Left hindlimb (tissue), 1 donor: ENCODE measurements around the gene PRPF8.
"Not testable (repeated sequence)": the region's sequence is repeated elsewhere in the genome, so short reads cannot be mapped to it uniquely, and the experiment has no call there.

Source experiments
- DNase-seq: peaks from one replicate; pipeline ENCODE4 v3.0.0-alpha.2; 2018

PRPF8 gene

GRCh38 chr17:1716076-1716911 lies 31.6 kb upstream of the PRPF8 start:
- DNase-seq: peak; percentile 100

DNA sequence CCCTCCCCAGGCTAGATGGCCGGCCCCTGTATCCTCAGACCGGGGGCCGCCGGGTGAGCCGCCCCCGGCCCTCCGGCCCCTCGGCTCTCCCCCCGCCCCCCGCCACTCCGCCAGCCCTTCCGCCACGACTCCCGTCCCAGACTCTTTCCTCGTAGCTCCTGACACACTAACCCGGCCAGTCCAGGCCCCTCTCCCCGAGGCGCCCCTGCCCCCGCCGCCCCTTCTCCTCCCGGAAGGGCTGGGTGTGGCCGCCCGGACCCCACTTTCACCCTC lies 31.1 kb upstream of the PRPF8 start:
- DNase-seq: no peak

- peak; percentile 94 for DNase-seq
Measured at GRCh38 chr17:1714980-1715802, 30.5 kb upstream of the PRPF8 start.

- DNase-seq: peak; percentile 98
Measured at GRCh38 chr17:1714427-1714979, 29.8 kb upstream of the PRPF8 start.

GRCh38 chr17:1713878-1714426 lies 29.3 kb upstream of the PRPF8 start:
- DNase-seq: peak; percentile 58

GRCh38 chr17:1713160-1713877 lies 28.7 kb upstream of the PRPF8 start:
- no peak for DNase-seq

DNA sequence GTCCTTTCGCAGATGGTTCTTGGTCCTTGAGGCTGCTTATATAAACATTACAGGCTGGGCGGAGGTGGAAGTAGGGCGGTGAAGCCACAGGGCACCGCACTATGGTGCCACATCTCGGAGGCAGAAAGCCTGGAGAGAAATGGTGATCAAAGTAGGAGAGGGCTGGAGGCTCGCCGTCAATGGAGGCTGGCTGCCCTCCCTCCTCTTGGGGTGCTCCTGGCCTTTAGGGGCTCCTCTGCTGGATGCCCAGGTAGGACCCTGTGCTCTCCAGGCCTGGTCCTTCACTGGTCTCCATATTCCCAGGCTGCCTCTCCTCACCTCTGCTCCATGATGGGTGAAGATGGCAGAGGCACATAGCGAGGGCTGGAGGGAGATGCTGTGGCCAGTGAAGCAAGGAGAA lies 27.6 kb upstream of the PRPF8 start:
- DNase-seq: no peak

DNA sequence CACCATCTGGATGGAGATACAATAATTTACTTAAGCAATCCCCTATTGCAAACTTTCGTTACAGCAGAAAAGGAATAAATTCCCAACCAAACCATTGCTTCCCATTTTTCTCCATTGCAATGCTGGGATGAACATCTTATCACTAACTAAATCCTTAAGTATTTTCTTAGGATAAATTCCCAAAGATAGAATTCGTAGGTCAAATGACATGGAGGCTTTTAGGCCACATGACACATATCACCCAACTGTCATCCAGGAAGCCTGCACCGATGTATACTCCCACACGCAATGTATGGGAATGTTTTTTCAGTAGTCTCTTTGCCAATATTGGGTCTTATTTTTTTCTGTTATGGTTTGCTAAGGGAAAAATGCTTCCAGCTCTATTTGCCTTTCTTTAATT lies 27.1 kb upstream of the PRPF8 start:
- no peak for DNase-seq

GRCh38 chr17:1710807-1711553 lies 26.3 kb upstream of the PRPF8 start:
- DNase-seq: peak; percentile 37

- DNase-seq: peak; percentile 82
Measured at GRCh38 chr17:1709971-1710806, 25.5 kb upstream of the PRPF8 start, which contains the start of gene TLCD2. Gene TLCD2 (minus strand): TSS chr17:1710377. CDS start chr17:1710242, 135 bp downstream.

DNA sequence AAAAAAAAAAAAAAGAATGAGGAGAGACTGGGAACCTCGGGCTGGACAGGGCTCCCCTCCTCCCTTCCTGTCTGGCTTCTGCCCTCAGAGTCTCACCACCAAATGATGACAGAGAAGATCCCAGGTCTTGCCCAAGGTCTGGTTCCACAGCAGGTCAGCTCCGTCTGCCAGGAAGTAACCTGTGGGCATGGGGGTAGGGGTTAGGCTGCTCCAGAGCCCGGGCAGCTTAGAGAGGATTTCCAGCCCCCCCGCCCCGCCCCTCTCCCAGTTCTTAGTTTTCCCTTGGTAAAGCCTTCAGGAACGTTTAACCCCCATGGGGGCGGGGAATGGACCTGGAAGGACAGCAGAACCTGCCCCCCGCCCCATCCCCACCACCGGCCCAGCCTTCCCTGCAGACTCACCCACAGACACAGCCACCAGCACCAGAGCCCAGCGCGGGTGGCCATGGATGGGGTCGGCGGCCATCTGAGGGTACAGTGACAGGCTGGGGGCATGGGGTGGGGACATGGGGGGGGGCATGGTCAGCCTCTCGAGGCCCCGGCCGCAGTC lies 24.8 kb upstream of the PRPF8 start:
- DNase-seq: peak; percentile 36

DNA sequence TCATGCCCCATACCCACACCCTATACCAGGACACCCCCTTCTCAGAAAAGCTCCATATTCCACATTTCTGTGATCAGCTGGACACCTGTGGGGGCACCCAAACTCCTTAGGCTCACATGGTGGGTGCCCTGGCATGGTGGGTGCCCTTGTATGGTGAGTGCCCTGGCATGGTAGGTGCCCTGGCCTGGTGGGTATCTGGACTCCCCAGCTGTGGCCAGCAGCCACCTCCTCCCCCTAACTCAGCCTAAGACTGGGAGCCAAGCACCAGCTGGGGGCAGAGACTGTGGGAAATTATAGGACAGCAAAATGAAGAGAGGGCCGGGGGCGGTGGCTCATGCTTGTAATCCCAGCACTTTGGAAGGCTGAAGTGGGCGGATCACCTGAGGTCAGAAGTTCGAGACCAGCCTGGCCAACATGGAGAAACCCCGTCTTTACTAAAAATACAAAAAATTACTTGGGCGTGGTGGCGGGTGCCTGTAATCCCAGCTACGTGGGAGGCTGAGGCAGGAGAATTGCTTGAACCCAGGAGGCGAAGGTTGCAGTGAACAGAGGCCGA lies 24.2 kb upstream of the PRPF8 start:
- DNase-seq: not testable (repeated sequence)

DNA sequence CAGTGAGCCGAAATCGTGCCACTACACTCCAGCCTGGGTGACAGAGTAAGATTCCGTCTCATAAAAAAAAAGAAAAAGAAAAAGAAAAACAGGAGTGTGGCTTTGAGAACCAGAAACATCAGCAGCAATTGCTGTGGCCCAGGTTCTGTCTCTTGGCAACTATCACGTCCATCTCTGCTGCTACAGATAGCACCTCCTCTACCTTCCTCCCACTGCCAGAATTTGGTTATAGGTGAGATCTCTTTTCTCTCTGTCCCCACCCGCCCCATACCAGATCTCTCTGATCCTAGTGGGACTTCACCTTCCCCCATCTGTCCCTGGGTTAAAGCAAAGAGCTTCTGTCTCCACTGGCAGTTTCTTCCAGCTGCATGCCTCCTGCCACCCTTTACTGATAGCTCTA lies 22.4 kb upstream of the PRPF8 start:
- DNase-seq: no peak

DNA sequence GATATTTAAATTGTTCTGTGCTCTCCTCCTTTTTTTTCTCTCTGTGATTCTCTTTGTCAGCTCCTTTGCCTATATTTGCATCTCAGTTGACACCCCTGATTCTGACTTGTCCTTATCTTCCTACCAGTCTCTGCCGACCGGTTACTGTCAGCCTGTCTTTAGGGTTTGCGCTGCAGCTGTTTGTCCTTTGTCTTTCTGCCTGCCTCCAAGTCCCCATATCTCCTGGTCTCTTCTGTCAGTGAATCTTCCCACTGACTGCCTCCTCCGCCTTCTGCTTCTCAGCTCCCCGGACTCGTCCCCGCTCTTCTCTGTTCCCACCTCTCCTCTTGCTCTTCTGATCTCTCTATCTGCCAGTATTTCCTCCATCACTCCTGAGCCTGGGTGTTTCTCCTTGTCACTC lies 20.3 kb upstream of the PRPF8 start:
- no peak for DNase-seq

- DNase-seq: no peak
Measured at GRCh38 chr17:1703063-1703462, 18.4 kb upstream of the PRPF8 start.

DNA sequence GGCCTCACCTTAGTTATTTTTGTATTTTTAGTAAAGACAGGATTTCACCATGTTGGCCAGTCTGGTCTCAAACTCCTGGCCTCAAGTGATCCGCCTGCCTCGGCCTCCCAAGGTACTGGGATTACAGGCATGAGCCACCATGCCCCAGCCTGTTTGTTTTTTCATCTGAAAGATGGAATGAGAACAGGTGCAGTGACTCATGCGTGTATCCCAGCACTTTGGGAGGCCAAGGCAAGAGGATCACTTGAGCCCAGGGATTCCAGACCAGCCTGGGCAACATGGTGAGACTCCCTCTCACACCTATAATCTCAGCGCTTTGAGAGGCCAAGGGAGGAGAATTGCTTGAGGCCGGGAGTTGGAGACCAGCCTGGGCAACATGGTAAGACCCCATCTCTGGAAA lies 15.2 kb upstream of the PRPF8 start:
- not testable (repeated sequence) for DNase-seq

DNA sequence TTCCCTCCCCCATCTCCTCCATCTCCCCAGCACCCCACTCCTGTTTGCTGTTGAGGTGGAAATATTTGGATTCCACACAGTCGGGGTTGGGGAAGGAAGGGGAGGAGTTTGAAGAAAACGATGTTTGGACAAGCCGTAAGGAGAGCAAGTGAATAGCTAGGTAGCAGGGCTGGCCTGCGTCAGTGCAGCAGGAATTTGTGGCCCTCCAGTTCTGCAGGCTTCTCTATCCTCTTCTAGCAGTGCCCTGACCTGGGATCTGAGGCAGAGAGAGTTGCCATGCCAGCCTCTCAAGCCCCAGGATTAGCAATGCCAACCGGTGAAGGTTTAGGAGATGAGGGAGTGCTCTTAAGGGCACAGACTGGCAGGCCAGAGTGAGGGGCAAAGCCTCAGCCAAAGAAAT lies 13.0 kb upstream of the PRPF8 start:
- no peak for DNase-seq

- no peak for DNase-seq
Measured at GRCh38 chr17:1695365-1695764, 10.7 kb upstream of the PRPF8 start.

DNA sequence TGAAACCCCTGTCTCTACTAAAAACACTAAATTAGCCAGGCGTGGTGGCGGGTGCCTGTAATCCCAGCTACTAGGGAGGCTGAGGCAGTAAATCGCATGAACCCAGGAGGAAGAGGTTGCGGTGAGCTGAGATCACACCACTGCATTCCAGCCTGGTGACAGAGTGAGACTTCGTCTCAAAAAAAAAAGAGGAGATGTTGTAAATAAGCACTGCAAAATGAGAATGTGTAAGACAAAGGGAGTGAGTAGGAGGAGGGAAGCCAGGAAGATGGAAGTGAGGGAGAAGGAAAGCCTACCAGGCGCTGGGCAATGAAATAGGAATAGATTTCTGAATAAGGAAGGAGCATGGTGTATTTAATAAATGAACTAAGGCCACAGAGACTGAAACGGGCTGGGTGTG lies 8.7 kb upstream of the PRPF8 start:
- no peak for DNase-seq

DNA sequence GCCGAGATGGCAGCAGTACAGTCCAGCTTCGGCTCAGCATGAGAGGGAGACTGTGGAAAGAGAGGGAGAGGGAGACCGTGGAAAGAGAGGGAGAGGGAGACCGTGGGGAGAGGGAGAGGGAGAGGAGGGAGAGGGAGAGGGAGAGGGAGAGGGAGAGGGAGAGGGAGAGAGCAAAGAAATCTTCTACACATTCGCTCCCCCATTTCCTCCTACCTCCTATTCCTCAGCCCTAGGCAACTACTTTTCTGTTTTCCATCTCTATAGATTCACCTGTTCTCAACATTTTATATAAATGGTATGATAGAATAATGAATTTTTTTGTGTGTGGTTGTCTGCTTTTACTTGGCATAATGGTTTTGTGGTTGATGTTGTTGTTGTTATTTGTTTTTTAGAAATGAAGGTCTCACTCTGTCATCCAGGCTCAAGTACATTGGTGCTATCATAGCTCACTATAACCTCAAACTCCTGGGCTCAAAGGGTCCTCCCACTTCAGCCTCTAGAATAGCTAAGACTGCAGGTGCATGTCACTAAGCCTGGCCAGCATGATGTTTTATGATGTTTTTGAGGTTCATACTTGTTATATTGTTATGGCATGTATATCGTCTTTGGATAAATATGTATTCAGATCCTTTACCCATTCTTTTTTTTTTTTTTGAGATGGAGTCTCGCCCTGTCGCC lies 6.0 kb upstream of the PRPF8 start:
- no peak for DNase-seq
